GM12892 (cell line): ENCODE data around the gene KCNK10.

Source experiments
- DNase-seq: peaks from one replicate; pipeline ENCODE4 v3.0.0; 2011; ENCODE audit not compliant: insufficient read length
- FAIRE-seq: peaks from 2 replicates; lab custom pipeline; 2011; peaks lifted over from hg19 to GRCh38; lab: Jason Lieb, UNC
- POLR2A ChIP-seq: IDR thresholded peaks from 2 replicates; pipeline ENCODE4 v1.6.1; 2011; ENCODE audit warnings: low read depth, low read length, control low read depth
- POLR2AphosphoS5 ChIP-seq: IDR thresholded peaks from 2 replicates; pipeline ENCODE4 v1.6.1; 2011; ENCODE audit warnings: low read depth, low read length, control low read depth
- TAF1 ChIP-seq: IDR thresholded peaks from 2 replicates; pipeline ENCODE4 v1.6.1; 2011; ENCODE audit warnings: low read depth, mild to moderate bottlenecking, control low read depth, low read length, borderline replicate concordance

Gene KCNK10

DNA sequence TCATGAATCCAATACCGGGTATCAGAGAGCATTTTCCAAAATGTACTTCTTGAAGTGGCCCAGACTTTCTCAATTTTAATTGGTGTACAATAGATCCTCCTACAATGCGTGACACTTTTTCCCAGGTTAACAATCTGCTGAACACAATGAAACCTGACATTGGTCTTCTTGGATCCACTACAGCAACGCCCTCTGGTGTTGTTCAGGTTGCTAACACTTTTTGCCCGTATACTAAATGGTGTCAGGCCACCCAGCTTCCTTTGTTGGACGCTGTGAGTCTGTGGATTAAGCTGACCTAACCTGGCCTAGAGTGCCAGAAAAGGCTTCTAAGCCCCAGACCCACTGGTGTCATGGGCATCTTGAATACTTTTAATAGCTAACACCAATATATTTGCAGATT lies 89.2 kb downstream of the KCNK10 start:
- FAIRE-seq (peak; percentile 53), DNase-seq (no peak)
- TF ChIP-seq POLR2A (no peak), TAF1 (no peak), POLR2AphosphoS5 (no peak)

DNA sequence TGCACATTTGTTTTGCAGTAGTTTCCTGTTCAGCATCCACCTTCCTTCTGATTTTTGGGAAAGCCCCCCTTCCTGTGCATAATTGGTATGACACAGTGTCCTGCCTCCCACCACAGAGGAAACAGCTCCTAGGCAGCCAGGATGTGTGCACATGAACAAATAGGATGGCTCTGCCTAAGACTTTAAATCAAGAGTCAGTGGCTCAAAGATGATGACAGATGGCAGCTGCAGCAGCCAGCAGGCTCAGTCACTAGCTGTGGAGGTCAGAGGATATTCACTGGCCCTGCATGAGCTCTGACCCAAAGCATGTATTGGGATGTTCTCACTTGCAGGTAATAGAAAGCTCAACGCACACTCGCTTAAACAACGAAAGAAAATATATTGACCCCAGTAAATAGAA lies 90.3 kb downstream of the KCNK10 start:
- TF ChIP-seq POLR2A (no peak), TAF1 (no peak), POLR2AphosphoS5 (no peak)
- no peak for DNase-seq
- FAIRE-seq = no peak

DNA sequence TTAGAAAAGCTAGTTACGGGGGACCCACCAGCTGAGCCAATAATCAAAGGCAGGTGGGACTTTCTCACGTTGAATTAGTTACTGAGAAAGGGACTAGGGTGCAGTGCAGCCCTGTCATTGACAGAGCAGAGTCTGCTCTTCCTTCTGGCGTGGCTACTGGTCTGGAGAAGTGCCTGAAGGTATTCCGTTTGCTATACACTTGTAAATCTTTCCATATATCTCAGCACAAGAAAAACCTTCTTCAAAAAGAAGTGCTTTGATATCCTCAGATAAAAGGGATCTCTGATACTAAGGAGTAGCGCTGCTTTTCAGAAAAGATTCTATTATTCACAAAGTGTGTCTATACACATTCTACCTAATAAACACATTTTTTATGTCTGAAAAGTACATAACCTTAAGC lies 91.5 kb downstream of the KCNK10 start:
- FAIRE-seq = no peak
- TF ChIP-seq POLR2AphosphoS5 (no peak), POLR2A (no peak), TAF1 (no peak)
- no peak for DNase-seq

DNA sequence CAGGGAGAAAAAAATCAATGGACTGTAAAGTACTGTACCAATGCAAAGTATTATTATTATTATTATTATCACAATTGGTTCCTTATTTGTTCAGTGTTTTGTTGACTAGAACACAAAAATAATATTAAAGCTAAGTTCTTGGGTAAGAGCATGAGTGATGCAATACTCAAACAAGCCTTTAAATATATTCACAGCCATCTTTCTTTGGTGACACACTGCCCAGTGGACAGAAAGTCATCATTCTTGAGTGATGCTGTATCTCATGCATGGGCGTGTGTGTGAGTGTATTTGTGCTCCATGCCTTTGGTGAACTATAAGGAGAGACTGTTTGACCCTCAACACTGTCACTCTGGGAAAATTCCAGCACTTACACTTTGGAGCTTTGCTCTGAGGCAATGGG lies 93.6 kb downstream of the KCNK10 start:
- FAIRE-seq (no peak), DNase-seq (no peak)
- TF ChIP-seq POLR2AphosphoS5 = no peak
- TF ChIP-seq TAF1 = no peak
- TF ChIP-seq POLR2A = no peak

DNA sequence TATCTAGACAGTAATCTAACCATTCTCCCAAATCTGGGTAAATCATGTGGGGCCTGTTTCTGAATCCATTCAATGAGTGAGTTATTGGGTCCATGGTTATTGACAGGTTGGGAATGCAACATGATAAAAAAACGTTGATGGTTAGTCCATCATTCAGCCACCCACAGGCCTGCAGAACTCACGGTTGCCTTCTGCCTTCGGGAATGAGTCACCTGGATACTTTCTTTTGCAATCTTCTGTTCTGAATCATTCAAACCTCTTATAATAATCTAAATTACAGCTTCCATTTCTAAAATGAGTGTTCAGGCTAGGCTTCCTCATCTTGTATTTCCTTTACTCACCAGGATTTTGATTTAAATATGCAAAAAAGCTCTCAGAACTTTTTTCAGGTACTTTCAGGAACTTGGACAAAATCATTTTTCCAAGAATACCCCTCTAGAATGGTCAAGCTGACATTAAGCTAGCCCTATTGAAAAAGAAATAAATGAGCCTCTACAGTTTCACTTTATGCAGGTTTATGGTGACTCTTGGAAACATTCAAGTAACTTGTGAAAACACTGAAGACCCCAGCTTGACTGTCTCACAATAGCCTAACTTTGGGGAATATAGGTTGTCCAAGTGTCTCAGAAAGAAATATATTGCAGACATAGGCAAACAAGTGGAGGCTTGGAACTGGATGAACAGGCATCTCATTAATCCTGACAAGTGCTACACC lies 94.4 kb downstream of the KCNK10 start:
- DNase-seq (no peak), FAIRE-seq (no peak)
- TF ChIP-seq POLR2AphosphoS5 = no peak
- no peak for TF ChIP-seq TAF1
- TF ChIP-seq POLR2A = no peak

DNA sequence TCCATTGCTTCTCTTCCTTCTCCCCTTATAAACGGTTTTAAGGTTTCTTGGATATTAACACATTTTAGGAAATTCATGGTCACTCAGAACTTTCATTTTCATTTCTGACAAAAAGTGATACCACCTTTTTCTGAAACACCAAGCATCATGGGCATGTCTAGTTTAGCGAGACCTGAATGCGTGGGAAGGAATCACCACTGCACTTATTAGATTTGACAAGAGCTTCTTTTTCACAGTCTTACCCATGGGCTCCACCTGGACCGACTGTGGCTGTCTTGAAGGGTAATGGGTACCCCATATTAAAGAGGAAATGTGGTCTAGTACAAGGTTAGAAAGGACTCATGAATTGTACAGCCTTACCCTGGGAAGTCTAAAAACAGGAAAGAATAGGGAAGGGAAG lies 95.4 kb downstream of the KCNK10 start:
- no peak for FAIRE-seq
- DNase-seq = no peak
- TF ChIP-seq POLR2AphosphoS5 (no peak), POLR2A (no peak), TAF1 (no peak)

DNA sequence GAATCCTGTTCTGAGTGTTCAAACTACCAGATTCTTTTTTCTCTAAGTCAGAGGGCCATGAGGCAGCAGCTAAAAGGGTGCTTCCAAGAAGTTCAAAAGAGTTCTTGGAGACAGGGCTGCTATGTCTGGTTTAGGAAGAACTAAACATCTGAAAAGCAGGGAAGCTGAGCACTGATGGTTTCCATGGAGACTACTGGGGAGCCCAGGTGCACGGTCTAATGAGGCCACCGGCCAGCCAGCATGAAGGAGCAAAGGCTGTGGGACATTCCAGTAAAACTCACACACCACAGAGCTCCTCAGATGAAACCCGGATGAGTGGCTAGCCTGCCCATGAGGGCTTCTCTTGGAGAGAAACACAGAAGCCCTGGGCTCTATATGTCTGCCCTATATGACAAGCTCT lies 97.3 kb downstream of the KCNK10 start:
- no peak for DNase-seq

DNA sequence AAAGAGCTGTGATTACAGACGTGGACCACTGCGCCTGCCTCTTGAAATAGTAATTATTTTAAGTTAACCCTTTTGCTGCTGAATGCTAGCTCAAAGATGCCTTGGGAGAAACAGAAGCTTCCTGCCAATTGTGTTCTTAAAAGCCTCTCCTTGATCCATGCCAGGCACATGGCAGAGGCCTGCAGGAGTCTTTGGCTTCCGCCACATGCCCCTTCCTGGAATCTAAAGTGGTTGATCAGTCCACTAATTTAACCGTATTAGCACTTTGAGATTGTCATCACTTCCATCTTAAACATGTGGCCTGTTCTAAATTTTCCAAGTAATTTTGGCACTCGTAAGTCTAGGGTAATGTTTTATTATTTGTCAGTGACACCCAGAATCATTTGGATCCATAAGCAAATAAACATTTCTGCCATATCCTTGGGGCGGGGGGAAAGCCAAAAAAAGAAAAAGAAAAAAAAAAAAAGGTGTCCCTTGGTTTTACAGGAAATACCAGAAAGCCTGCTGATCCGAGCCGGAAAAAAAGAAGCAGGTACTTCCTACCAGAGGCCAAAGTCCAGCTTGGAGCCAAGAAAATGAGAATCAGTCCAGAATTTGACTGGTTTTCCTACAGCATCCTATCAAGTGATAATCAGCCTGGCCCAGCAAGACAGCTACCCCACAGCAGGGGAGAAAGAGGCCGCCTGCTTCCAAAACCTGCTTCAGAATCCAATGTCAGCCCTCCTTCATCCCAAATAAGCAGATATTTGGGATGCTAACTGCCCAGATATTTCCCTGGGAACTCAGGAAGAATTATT lies 104.8 kb downstream of the KCNK10 start:
- no peak for TF ChIP-seq POLR2A
- TF ChIP-seq TAF1 = no peak
- no peak for TF ChIP-seq POLR2AphosphoS5
- no peak for DNase-seq
- FAIRE-seq = no peak

More for the DNA sequence above, 97.3 kb downstream of the KCNK10 start:
- no peak for FAIRE-seq
- no peak for TF ChIP-seq POLR2A
- no peak for TF ChIP-seq TAF1
- no peak for TF ChIP-seq POLR2AphosphoS5

DNA sequence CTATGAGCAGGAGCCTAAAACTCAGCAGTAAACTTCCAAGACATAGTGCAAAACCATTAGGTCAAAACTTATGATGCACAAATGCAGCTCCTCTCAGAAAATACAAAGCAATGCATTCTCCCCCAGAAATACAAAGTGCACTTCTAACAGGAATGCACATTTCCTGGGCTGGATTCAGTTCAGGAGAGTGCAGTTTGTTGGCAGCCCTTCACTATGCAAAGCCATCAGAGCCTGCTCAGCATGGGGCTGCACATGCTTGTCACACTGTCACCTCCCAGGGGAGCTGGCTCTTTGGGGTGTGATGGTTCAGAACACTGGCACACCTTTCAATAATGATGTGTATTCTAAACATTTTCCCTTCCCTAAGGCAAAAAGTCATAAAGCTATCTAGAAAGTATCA lies 110.4 kb downstream of the KCNK10 start:
- DNase-seq = no peak
- TF ChIP-seq POLR2A = no peak
- no peak for TF ChIP-seq TAF1
- no peak for TF ChIP-seq POLR2AphosphoS5
- FAIRE-seq = no peak

DNA sequence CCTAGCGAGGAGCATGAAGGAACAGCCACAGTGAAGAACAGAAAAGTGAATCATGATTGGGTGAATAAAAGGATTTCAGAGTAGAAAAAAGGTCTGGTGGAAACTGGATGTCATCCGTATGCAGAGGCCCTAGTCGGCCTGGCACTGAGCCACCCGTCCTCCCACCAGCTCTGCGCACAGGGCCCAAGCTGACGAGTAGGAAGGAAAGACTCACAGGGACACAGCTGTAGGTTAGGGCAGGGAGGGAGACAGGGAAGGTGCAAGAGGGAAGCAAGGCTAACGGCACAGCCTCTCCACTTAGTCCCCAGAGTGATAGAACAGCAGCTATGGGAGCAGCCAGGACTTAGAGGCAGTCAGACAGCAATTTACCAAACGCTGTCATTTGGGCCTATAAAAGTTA lies 112.6 kb downstream of the KCNK10 start:
- no peak for FAIRE-seq
- DNase-seq = no peak
- TF ChIP-seq TAF1 (no peak), POLR2AphosphoS5 (no peak), POLR2A (no peak)

DNA sequence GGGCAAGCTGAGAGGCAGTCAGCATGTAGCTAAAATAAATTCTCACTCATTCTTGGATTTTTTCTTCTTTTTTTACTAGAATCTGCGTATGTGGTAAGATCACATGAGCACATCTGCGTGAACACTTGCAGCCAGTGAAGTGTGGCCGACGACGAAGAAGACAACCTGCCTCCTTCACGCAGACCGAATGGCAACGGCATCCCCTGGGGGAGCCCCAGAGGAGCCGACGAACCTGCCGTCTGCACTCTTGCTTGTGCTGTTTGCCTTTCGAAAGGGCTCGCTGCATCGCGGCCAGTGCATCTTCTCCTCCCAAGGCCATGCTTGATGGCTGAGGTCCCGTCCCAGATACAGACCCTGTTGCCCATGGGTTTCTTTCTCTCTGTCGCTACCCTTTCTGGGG lies 113.8 kb downstream of the KCNK10 start:
- FAIRE-seq (no peak), DNase-seq (no peak)
- TF ChIP-seq POLR2A (no peak), POLR2AphosphoS5 (no peak), TAF1 (no peak)

DNA sequence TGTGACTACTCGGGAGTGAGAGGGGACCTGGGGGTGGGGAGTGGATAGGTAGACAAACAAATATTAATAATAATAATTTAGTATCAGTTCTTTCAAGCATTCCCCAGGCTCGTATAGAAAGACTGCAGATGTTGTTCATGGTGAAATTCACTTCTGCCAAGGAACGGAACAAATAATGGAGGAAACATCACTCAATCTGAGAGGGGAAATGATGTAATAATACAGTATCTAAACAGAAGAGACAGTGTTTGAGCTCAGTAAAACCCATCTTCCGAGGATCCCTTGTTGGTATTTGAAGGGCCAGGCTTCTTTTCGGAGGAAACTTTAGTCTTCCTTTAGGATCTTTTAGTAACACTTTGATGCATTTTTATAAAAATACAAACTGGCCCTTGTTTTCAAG lies 114.2 kb downstream of the KCNK10 start:
- no peak for TF ChIP-seq POLR2AphosphoS5
- no peak for TF ChIP-seq POLR2A
- no peak for DNase-seq
- no peak for FAIRE-seq
